ENCODE data around the gene CASP10.

DNA sequence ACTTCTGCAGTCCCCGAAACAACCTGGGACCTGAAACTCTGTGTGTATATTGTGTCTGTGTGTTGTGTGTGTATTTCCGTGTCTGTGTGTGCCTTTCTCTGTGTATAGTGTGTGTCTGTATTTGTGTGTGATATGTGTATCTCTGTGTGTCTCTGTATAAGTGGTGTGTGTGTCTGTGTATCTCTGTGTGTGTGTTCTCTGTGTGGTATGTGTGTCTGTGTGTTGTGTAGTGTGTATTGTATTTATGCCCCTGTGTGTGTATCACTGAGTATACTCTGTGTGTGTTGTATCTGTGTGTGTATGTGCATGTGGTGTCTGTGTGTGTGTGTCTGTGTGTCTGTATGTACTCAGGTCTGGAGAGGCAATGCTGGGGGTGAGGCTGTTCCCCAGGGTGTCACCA is 89.0 kb downstream of the CASP10 start:
- TF ChIP-seq CTCF (IDR thresholded peaks at IDR 0.05; ENCODE audit: poor library complexity) (no peak), EZH2 (IDR thresholded peaks at IDR 0.05; ENCODE audit: borderline replicate concordance) (no peak), EZH2phosphoT487 (IDR thresholded peaks at IDR 0.05; ENCODE audit: low read depth, severe bottlenecking, unreplicated experiment) (no peak)
